MM.1S (cell line): ENCODE data around the gene STC2.

ENCODE experiments used
- DNase-seq: peaks from one replicate; pipeline ENCODE4 v3.0.0-alpha.2; 2015
- H2AFZ ChIP-seq: fragments of 300-600 bp; sonication (generic); 2 replicates; pipeline ENCODE4 v1.6.0; 2016; ENCODE audit warnings: antibody characterized with exemption, low read length
- H3F3A ChIP-seq: fragments of 300-600 bp; sonication (generic); 2 replicates; pipeline ENCODE4 v1.6.1; 2016; ENCODE audit warnings: mild to moderate bottlenecking, antibody characterized with exemption, low read length, moderate library complexity, mixed read lengths; ENCODE audit not compliant: insufficient read depth
- H3K27ac ChIP-seq: fragments of 300-600 bp; sonication (generic); 2 replicates; pipeline ENCODE4 v1.5.1; 2016; ENCODE audit warnings: mild to moderate bottlenecking, low read length
- H3K27me3 ChIP-seq: fragments of 300-600 bp; sonication (generic); replicated peaks from 2 replicates; pipeline ENCODE4 v1.6.0; 2016; ENCODE audit warnings: low read length; ENCODE audit not compliant: insufficient read depth
- H3K36me3 ChIP-seq: fragments of 300-600 bp; sonication (generic); replicated peaks from 2 replicates; pipeline ENCODE4 v1.6.1; 2016; ENCODE audit warnings: mild to moderate bottlenecking, low read length, mixed read lengths; ENCODE audit not compliant: insufficient read depth
- H3K4me1 ChIP-seq: fragments of 300-600 bp; sonication (generic); 2 replicates; pipeline ENCODE4 v1.6.1; 2016; ENCODE audit warnings: low read length, mixed read lengths
- H3K4me2 ChIP-seq: fragments of 300-600 bp; sonication (generic); 2 replicates; pipeline ENCODE4 v1.6.0; 2016; ENCODE audit warnings: low read depth, low read length
- H3K4me3 ChIP-seq: fragments of 300-600 bp; sonication (generic); 2 replicates; pipeline ENCODE4 v1.5.1; 2016; ENCODE audit warnings: low read length, mixed read lengths
- H3K79me2 ChIP-seq: fragments of 300-600 bp; sonication (generic); 2 replicates; pipeline ENCODE4 v1.6.1; 2016; ENCODE audit warnings: mixed run types, low read length, mixed read lengths
- H3K9ac ChIP-seq: fragments of 300-600 bp; sonication (generic); 2 replicates; pipeline ENCODE4 v1.6.1; 2016; ENCODE audit warnings: low read length, mixed read lengths
- H3K9me2 ChIP-seq: fragments of 300-600 bp; sonication (generic); replicated peaks from 2 replicates; pipeline ENCODE4 v1.6.1; 2016; ENCODE audit warnings: mild to moderate bottlenecking, low read length, mixed read lengths; ENCODE audit not compliant: insufficient read depth
- H3K9me3 ChIP-seq: fragments of 300-600 bp; sonication (generic); replicated peaks from 2 replicates; pipeline ENCODE4 v1.6.1; 2016; ENCODE audit warnings: mild to moderate bottlenecking, low read length, mixed read lengths; ENCODE audit not compliant: insufficient read depth
- H4K20me1 ChIP-seq: fragments of 300-600 bp; sonication (generic); 2 replicates; pipeline ENCODE4 v1.6.1; 2016; ENCODE audit warnings: mild to moderate bottlenecking, low read length, moderate library complexity, mixed read lengths; ENCODE audit not compliant: insufficient read depth
- EZH2 ChIP-seq: fragments of 300-600 bp; sonication (generic); optimal IDR thresholded peaks from 2 replicates; pipeline ENCODE3; 2017; ENCODE audit warnings: low read depth, mild to moderate bottlenecking, antibody characterized with exemption, low read length, mixed read lengths
- EZH2phosphoT487 ChIP-seq: fragments of 300-600 bp; sonication (generic); IDR thresholded peaks from 2 replicates; pipeline ENCODE4 v1.6.1; 2018; ENCODE audit warnings: antibody characterized with exemption, low read length
- TF ChIP-seq, protein P1 (sequence below): fragments of 300-600 bp; sonication (generic); IDR thresholded peaks from 2 replicates; pipeline ENCODE4 v1.5.1; 2016; ENCODE audit warnings: antibody characterized with exemption, low read length, mixed read lengths

The STC2 gene

DNA sequence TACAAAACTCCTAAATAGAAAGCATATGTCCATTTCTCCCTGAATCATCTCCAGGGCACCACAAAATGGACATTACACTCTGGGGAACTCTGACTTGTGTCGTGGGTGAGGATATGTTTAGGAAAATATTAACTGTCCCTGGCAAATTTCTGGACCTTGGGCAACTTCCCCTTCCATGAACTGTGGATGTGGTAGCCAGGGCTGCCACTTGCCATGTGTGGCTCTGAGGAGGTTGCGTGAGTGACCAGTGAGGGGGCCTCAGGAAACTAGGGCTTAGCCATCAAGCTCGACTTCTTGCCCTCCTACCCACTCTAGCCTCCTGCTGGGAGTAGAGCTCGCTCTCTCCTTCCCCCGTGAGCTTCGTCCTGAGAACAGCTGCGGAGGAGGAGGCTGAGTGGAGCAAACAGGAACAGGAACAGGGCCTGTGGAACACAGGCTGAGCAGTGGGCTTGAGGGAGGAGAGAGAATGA, 13.8 kb upstream of the STC2 start:
- no peaks in the 10 kb centered on the region for H3K4me1 ChIP-seq
- H3K4me2 ChIP-seq = no peak overlapping the region
- DNase-seq = no peak
- no peaks in the 10 kb centered on the region for H3F3A ChIP-seq
- H3K79me2 ChIP-seq = no peaks in the 10 kb centered on the region
- H3K9me2 ChIP-seq = no peaks in the 10 kb centered on the region
- no peaks in the 10 kb centered on the region for H3K9me3 ChIP-seq
- no peak overlapping the region for H3K27ac ChIP-seq
- H3K4me3 ChIP-seq = no peak overlapping the region
- TF ChIP-seq EZH2 (no peak), EZH2phosphoT487 (no peak)
- TF ChIP-seq, protein P1, sequence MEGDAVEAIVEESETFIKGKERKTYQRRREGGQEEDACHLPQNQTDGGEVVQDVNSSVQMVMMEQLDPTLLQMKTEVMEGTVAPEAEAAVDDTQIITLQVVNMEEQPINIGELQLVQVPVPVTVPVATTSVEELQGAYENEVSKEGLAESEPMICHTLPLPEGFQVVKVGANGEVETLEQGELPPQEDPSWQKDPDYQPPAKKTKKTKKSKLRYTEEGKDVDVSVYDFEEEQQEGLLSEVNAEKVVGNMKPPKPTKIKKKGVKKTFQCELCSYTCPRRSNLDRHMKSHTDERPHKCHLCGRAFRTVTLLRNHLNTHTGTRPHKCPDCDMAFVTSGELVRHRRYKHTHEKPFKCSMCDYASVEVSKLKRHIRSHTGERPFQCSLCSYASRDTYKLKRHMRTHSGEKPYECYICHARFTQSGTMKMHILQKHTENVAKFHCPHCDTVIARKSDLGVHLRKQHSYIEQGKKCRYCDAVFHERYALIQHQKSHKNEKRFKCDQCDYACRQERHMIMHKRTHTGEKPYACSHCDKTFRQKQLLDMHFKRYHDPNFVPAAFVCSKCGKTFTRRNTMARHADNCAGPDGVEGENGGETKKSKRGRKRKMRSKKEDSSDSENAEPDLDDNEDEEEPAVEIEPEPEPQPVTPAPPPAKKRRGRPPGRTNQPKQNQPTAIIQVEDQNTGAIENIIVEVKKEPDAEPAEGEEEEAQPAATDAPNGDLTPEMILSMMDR = no peak
- no peaks in the 10 kb centered on the region for H3K27me3 ChIP-seq
- H3K36me3 ChIP-seq = no peaks in the 10 kb centered on the region
- H4K20me1 ChIP-seq = no peaks in the 10 kb centered on the region
- no peak overlapping the region for H3K9ac ChIP-seq
- H2AFZ ChIP-seq = no peak overlapping the region

DNA sequence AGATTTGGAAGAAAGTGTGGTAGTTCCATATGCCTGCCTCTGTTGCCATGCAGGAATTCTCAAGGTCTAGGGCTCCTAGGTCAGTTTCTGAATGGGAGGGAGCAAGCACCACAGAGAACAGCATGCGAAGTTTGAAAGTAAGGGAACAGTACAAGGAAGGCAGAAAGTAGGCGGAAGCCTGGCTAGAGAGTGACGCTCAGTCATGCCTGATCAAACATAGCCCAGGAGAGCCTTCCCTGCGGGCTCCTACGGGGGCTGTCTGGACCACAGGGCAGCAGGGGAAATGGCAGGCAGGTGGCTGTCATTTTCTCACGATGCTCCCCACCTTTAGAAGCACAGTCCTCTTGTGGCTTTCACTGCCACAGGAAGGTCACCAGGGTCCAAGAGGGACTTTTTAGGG, 12.8 kb upstream of the STC2 start:
- Histone ChIP-seq H3K9me2 (no peaks in the 10 kb centered on the region), H3F3A (no peaks in the 10 kb centered on the region), H4K20me1 (no peaks in the 10 kb centered on the region), H3K27ac (no peak overlapping the region), H3K79me2 (no peaks in the 10 kb centered on the region), H3K4me2 (no peak overlapping the region), H3K9ac (no peak overlapping the region), H3K4me3 (no peak overlapping the region), H3K27me3 (no peaks in the 10 kb centered on the region), H3K9me3 (no peaks in the 10 kb centered on the region), H3K36me3 (no peaks in the 10 kb centered on the region), H3K4me1 (no peaks in the 10 kb centered on the region), H2AFZ (no peak overlapping the region)
- DNase-seq = no peak
- TF ChIP-seq, protein P1 = no peak
- no peak for TF ChIP-seq EZH2
- TF ChIP-seq EZH2phosphoT487 = no peak

DNA sequence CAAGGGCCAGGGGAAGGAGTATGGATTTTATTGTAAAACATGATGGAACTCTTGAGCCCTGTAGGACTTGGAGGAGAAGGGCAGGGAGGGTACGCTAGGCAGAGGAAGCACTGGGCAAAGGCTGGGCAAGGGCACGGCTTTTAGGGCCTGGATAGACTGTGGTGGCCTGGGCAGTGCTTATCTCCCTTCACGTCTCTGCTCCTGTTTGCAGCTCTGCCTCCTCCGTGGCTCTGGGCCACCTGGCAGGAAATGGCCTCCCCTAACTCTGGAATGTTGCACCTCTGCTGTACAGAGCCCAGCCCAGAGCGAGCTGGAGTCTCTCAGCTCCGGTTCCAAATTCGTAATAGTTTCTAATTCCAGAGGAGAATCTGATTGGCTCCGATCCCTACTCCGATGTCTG, 12.2 kb upstream of the STC2 start:
- no peak overlapping the region for H3K9ac ChIP-seq
- no peaks in the 10 kb centered on the region for H3K27me3 ChIP-seq
- H3K9me2 ChIP-seq = no peaks in the 10 kb centered on the region
- H3K4me1 ChIP-seq = no peaks in the 10 kb centered on the region
- no peaks in the 10 kb centered on the region for H3K36me3 ChIP-seq
- no peaks in the 10 kb centered on the region for H3K9me3 ChIP-seq
- no peaks in the 10 kb centered on the region for H3F3A ChIP-seq
- TF ChIP-seq EZH2 = no peak
- TF ChIP-seq EZH2phosphoT487 = no peak
- TF ChIP-seq, protein P1 = no peak
- no peak overlapping the region for H2AFZ ChIP-seq
- no peaks in the 10 kb centered on the region for H4K20me1 ChIP-seq
- DNase-seq = no peak
- no peaks in the 10 kb centered on the region for H3K79me2 ChIP-seq
- no peak overlapping the region for H3K4me2 ChIP-seq
- H3K4me3 ChIP-seq = no peak overlapping the region
- H3K27ac ChIP-seq = no peak overlapping the region
